GM19025 (cell line): ENCODE measurements around the gene PIAS2.
"Not testable (repeated sequence)": the region's sequence is repeated elsewhere in the genome, so short reads cannot be mapped to it uniquely, and the experiment has no call there.

Experiments
- ATAC-seq: cut with Tn5 transposase; IDR thresholded peaks from one replicate; pipeline ENCODE4 v1.9.1; 2021; ENCODE audit warnings: mild to moderate bottlenecking, low read depth, moderate library complexity; ENCODE audit not compliant: unreplicated experiment

Gene PIAS2

GRCh38 chr18:46917108-46917802 lies at the start of gene PIAS2, which contains the start of gene KATNAL2:
TSS of gene PIAS2 (minus strand) at chr18:46917507. CDS start at chr18:46917345, 162 bp downstream.
TSS of gene KATNAL2 (plus strand) at chr18:46917602. CDS start at chr18:46946873, 29,271 bp downstream.
- ATAC-seq = peak; percentile 87

- ATAC-seq = not testable (repeated sequence)
Measured at GRCh38 chr18:46966266-46966665, 49.0 kb upstream of the PIAS2 start.

- not testable (repeated sequence) for ATAC-seq
Measured at GRCh38 chr18:46964579-46965293, 47.4 kb upstream of the PIAS2 start.

- not testable (repeated sequence) for ATAC-seq
Measured at GRCh38 chr18:46963656-46964578, 46.6 kb upstream of the PIAS2 start.

GRCh38 chr18:46958209-46958608 lies 40.9 kb upstream of the PIAS2 start:
- ATAC-seq = no peak

GRCh38 chr18:46953195-46953594 lies 35.9 kb upstream of the PIAS2 start:
- ATAC-seq = no peak

GRCh38 chr18:46950064-46950656 lies 32.9 kb upstream of the PIAS2 start:
- ATAC-seq = no peak

- ATAC-seq = peak; percentile 96
Measured at GRCh38 chr18:46946656-46947282, 29.5 kb upstream of the PIAS2 start.

GRCh38 chr18:46942646-46943045 lies 25.3 kb upstream of the PIAS2 start:
- no peak for ATAC-seq

GRCh38 chr18:46939998-46940571 lies 22.8 kb upstream of the PIAS2 start:
- no peak for ATAC-seq

GRCh38 chr18:46939337-46939963 lies 22.1 kb upstream of the PIAS2 start:
- no peak for ATAC-seq

- no peak for ATAC-seq
Measured at GRCh38 chr18:46920653-46921052, 3.3 kb upstream of the PIAS2 start.

- ATAC-seq = no peak
Measured at GRCh38 chr18:46920067-46920466, 2.8 kb upstream of the PIAS2 start.

- no peak for ATAC-seq
Measured at GRCh38 chr18:46917803-46918600, 695 bp upstream of the PIAS2 start.

GRCh38 chr18:46916551-46917107 lies 678 bp downstream of the PIAS2 start:
- no peak for ATAC-seq

GRCh38 chr18:46915800-46916550 lies 1.3 kb downstream of the PIAS2 start:
- ATAC-seq = no peak

GRCh38 chr18:46910856-46911255 lies 6.5 kb downstream of the PIAS2 start:
- no peak for ATAC-seq
